BLaER1 (cell line): Measurements from ENCODE around the gene STK35.
"Not testable (repeated sequence)": the region's sequence is repeated elsewhere in the genome, so short reads cannot be mapped to it uniquely, and the experiment has no call there.

ENCODE experiments used
- H3K27ac ChIP-seq: shearing (Covaris generic); formaldehyde crosslinking; 2 replicates; pipeline ENCODE4 v1.8.1; 2022
- H3K27me3 ChIP-seq: shearing (Covaris generic); formaldehyde crosslinking; 2 replicates; pipeline ENCODE4 v1.8.1; 2022
- H3K36me3 ChIP-seq: shearing (Covaris generic); formaldehyde crosslinking; 2 replicates; pipeline ENCODE4 v1.8.1; 2022
- H3K4me1 ChIP-seq: shearing (Covaris generic); formaldehyde crosslinking; 2 replicates; pipeline ENCODE4 v1.8.1; 2022
- H3K4me2 ChIP-seq: shearing (Covaris generic); formaldehyde crosslinking; 2 replicates; pipeline ENCODE4 v1.8.1; 2022
- H3K4me3 ChIP-seq: shearing (Covaris generic); formaldehyde crosslinking; 2 replicates; pipeline ENCODE4 v1.8.1; 2022
- H3K9ac ChIP-seq: shearing (Covaris generic); formaldehyde crosslinking; 2 replicates; pipeline ENCODE4 v1.8.1; 2022
- H3K9me3 ChIP-seq: shearing (Covaris generic); formaldehyde crosslinking; 2 replicates; pipeline ENCODE4 v1.8.1; 2022
- H4K20me1 ChIP-seq: shearing (Covaris generic); formaldehyde crosslinking; 2 replicates; pipeline ENCODE4 v1.8.1; 2022
- Cebpa-rat ChIP-seq: shearing (Covaris generic); IDR thresholded peaks from 2 replicates; pipeline ENCODE4 v1.8.1; 2022

Gene STK35

GRCh38 chr20:2176946-2177345 is 75.3 kb downstream of the STK35 start:
- Histone ChIP-seq H3K4me2 (peak overlapping the region; percentile 97), H3K27me3 (no peaks in the 10 kb centered on the region), H3K36me3 (no peaks in the 10 kb centered on the region), H3K27ac (peak overlapping the region; percentile 94), H3K9me3 (no peaks in the 10 kb centered on the region), H4K20me1 (no peaks in the 10 kb centered on the region), H3K4me3 (peak overlapping the region; percentile 20), H3K9ac (peak overlapping the region; percentile 78), H3K4me1 (peaks cover 89% of the 10 kb centered on the region)
- no peak for TF ChIP-seq Cebpa-rat

DNA sequence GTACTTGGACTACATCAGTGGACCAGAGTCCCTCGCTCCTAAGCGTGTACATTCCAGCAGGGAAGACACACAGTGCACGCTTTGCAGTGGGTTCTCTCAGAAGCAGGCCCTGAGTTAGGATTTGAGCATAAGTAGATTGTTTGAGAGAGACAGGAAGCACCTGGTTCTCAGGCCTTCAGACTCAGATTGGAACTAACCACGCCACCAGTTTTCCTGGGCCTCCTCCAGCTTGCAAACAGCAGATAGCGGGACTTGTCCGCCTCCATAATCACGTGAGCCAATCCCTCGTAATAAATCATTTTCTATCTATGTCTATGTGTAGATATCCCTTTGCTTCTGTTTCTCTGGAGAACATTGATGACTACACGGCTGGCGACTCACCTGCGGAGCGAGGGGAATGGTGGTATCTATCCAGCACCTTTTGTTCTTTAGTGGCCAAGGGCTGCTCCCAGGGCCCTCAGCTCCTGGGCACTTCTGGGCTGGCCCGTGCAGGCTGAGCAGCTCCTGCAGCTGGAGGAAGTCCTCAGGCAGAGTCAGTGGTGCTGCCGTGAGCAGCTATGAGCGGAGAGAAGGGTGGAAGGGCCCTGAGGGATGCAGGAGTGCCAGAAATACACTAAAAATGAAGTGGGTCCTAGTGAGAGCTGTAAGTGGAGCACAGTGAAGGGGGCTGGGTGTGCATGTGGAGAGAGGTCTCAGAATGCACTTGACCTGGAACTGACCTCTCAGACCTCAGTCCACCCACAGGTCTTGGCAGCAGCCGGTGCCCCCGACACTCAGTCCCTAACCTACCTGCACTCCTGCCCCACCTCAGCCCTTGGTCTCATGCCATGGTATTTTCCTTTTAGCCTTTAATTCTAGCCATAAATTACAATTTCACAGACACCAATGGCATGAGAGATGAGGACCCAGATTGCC is 76.9 kb downstream of the STK35 start:
- peak overlapping the region; percentile 94 for H3K27ac ChIP-seq
- peaks cover 87% of the 10 kb centered on the region for H3K4me1 ChIP-seq
- peak overlapping the region; percentile 97 for H3K4me2 ChIP-seq
- no peaks in the 10 kb centered on the region for H3K27me3 ChIP-seq
- no peaks in the 10 kb centered on the region for H4K20me1 ChIP-seq
- H3K4me3 ChIP-seq, result peak overlapping the region; percentile 63
- H3K9ac ChIP-seq, result peak overlapping the region; percentile 78
- no peaks in the 10 kb centered on the region for H3K36me3 ChIP-seq
- no peak for TF ChIP-seq Cebpa-rat
- 0 out of 2 replicates have a peak, but pooled peaks cover 5% of the 10 kb centered on the region for H3K9me3 ChIP-seq

DNA sequence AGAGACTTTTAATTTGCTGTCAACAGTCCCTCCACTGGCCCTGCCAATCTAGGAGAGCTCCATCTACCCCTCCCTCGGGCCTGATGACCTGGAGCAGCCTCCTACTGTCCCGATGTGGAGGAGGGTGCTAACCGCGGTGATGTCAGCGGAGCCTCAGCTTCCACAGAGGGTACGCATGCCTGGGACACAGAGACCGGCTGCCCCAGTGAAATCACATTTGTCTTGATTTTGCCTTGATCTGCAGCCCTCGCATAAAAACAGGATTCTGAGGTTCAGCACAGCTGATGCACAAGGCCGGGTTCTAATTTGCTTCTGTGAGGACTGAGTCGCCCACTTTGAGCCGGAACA is 77.6 kb downstream of the STK35 start:
- peak overlapping the region; percentile 97 for H3K4me2 ChIP-seq
- H3K27me3 ChIP-seq, result no peaks in the 10 kb centered on the region
- H3K27ac ChIP-seq, result peak overlapping the region; percentile 94
- H3K9ac ChIP-seq, result peak overlapping the region; percentile 78
- no peak for TF ChIP-seq Cebpa-rat
- peaks cover 5% of the 10 kb centered on the region; the same call in 1 of the 2 replicates for H3K9me3 ChIP-seq
- peaks cover 81% of the 10 kb centered on the region for H3K4me1 ChIP-seq
- no peaks in the 10 kb centered on the region for H4K20me1 ChIP-seq
- H3K36me3 ChIP-seq, result no peaks in the 10 kb centered on the region
- H3K4me3 ChIP-seq, result peak overlapping the region; percentile 63

DNA sequence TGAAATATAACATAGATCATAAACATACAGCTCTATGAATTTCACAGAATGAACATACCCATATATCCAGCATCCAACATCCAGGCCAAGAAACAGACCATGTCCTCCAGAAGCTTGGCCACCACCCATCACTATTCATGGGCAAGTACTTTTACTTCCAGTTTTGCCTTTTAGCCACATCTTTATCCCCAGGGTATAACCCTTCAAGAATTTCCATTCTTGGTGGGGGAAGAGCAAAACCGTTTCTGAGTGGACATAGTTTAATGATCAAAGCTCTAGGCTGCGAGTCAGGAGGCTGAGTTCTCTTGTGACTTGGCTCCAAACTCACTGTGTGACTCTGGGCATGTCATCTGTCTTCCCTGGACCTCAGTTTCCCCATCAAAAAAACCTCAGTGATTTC is 78.3 kb downstream of the STK35 start:
- H4K20me1 ChIP-seq, result no peaks in the 10 kb centered on the region
- peaks cover 73% of the 10 kb centered on the region for H3K4me1 ChIP-seq
- peak overlapping the region; percentile 78 for H3K9ac ChIP-seq
- H3K27ac ChIP-seq, result peak overlapping the region; percentile 94
- H3K4me2 ChIP-seq, result peak overlapping the region; percentile 97
- H3K36me3 ChIP-seq, result no peaks in the 10 kb centered on the region
- peaks cover 5% of the 10 kb centered on the region; the same call in 1 of the 2 replicates for H3K9me3 ChIP-seq
- H3K27me3 ChIP-seq, result no peaks in the 10 kb centered on the region
- no peak for TF ChIP-seq Cebpa-rat
- H3K4me3 ChIP-seq, result peak overlapping the region; percentile 63

GRCh38 chr20:2183381-2183780 is 81.8 kb downstream of the STK35 start:
- Histone ChIP-seq H3K4me3 (no peak overlapping the region), H3K4me2 (no peak overlapping the region), H3K36me3 (no peaks in the 10 kb centered on the region), H3K27ac (no peak overlapping the region), H3K4me1 (peaks cover 43% of the 10 kb centered on the region), H3K9ac (no peak overlapping the region), H4K20me1 (no peaks in the 10 kb centered on the region), H3K9me3 (peaks cover 13% of the 10 kb centered on the region), H3K27me3 (no peaks in the 10 kb centered on the region)
- TF ChIP-seq Cebpa-rat, result no peak

- Histone ChIP-seq H3K9me3 (peaks cover 13% of the 10 kb centered on the region), H3K4me1 (peaks cover 32% of the 10 kb centered on the region)
- H3K36me3 ChIP-seq, H3K4me3 ChIP-seq, H3K4me2 ChIP-seq, H3K27me3 ChIP-seq, H3K9ac ChIP-seq, H3K27ac ChIP-seq, H4K20me1 ChIP-seq: not testable (repeated sequence)
Observed at GRCh38 chr20:2184933-2185332, 83.3 kb downstream of the STK35 start.

- Histone ChIP-seq H3K4me1 (no peaks in the 10 kb centered on the region), H3K9me3 (no peaks in the 10 kb centered on the region), H3K4me3 (no peak overlapping the region), H3K9ac (no peak overlapping the region), H3K27ac (no peak overlapping the region), H3K27me3 (no peaks in the 10 kb centered on the region), H3K4me2 (no peak overlapping the region), H3K36me3 (no peaks in the 10 kb centered on the region), H4K20me1 (no peaks in the 10 kb centered on the region)
- TF ChIP-seq Cebpa-rat, result no peak
Observed at GRCh38 chr20:2195614-2196013, 94.0 kb downstream of the STK35 start.

- Histone ChIP-seq H3K36me3 (no peaks in the 10 kb centered on the region), H4K20me1 (no peaks in the 10 kb centered on the region), H3K27me3 (no peaks in the 10 kb centered on the region), H3K27ac (no peak overlapping the region), H3K4me1 (no peaks in the 10 kb centered on the region), H3K4me2 (no peak overlapping the region), H3K9me3 (no peaks in the 10 kb centered on the region), H3K9ac (no peak overlapping the region), H3K4me3 (no peak overlapping the region)
- no peak for TF ChIP-seq Cebpa-rat
Observed at GRCh38 chr20:2197166-2197565, 95.5 kb downstream of the STK35 start.
